ENCODE measurements around the gene OXCT2. TPM values are rescaled to one million over a fixed set of nuclear protein-coding genes. Genes with fewer than 3 reads are reported as not detected.
"Not testable (repeated sequence)": the region's sequence is repeated elsewhere in the genome, so short reads cannot be mapped to it uniquely, and the experiment has no call there.

Gene OXCT2
- total and polyA plus RNA-seq, 8 donors: 0.53 to 4.8 (median 1.5) TPM; not detected in 3

DNA sequence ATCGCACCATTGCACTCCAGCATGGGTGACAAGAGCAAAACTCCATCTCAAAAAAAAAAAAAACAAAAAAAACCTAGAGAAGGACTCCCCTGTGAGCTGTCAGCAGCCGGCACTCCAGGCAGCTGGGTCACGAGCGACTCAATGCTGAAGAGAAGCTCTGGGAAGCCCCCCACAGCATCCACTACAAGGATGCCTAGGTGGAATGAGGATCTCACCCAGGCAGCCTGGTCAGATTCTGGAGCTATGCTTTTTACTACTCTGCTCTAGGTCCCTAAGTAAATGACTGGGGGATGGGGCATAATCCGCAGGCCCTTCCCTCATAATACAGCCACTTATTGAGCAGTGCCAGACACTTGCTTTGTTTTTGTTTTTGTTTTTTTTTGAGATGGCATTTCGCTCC is 11.0 kb upstream of the OXCT2 start:
- TF ChIP-seq POLR2AphosphoS5 (IDR thresholded peaks at IDR 0.05) (no peak), EP300 (IDR thresholded peaks at IDR 0.05) (no peak), POLR2A (IDR thresholded peaks at IDR 0.05) (no peak)
- TF ChIP-seq, protein P1, sequence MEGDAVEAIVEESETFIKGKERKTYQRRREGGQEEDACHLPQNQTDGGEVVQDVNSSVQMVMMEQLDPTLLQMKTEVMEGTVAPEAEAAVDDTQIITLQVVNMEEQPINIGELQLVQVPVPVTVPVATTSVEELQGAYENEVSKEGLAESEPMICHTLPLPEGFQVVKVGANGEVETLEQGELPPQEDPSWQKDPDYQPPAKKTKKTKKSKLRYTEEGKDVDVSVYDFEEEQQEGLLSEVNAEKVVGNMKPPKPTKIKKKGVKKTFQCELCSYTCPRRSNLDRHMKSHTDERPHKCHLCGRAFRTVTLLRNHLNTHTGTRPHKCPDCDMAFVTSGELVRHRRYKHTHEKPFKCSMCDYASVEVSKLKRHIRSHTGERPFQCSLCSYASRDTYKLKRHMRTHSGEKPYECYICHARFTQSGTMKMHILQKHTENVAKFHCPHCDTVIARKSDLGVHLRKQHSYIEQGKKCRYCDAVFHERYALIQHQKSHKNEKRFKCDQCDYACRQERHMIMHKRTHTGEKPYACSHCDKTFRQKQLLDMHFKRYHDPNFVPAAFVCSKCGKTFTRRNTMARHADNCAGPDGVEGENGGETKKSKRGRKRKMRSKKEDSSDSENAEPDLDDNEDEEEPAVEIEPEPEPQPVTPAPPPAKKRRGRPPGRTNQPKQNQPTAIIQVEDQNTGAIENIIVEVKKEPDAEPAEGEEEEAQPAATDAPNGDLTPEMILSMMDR (IDR thresholded peaks at IDR 0.05): no peak
- Histone ChIP-seq H3K4me3 (no peak overlapping the region), H3K27ac (no peak overlapping the region), H3K27me3 (peaks cover 0 to 5% (median 4%) of the 10 kb centered on the region in 3 donors), H3K36me3 (no peaks in the 10 kb centered on the region), H3K4me1 (no peaks in the 10 kb centered on the region), H3K9me3 (no peaks in the 10 kb centered on the region)
- intact Hi-C loops (cut with DNase I; ENCODE audit: low total_unique reads): no loop called here
- WGBS, 5 donors: 88 to 93% (median 91%) methylated on average over 6 of the region's 6 CpGs
- no peak for DNase-seq

DNA sequence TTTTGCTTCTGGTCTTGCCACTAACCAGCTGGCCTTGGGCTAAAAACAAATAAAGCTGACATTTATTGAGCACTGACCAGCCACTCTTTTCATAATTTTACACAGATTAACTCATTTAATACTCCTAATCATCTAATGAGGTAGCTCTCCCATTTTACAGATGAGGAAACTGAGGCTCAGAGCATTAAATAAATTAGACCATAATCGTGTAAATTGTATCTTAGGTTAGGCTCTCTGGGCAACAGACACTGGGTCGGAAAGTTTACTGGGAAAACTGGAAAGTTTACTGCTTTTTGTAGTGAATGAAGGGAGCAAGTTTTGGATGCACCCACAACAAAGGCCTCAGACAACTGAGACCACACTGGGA is 10.2 kb upstream of the OXCT2 start:
- 86 to 93% (median 89%) methylated on average over 2 of the region's 2 CpGs for WGBS, 5 donors
- H3K27ac ChIP-seq: no peak overlapping the region
- H3K4me1 ChIP-seq: no peaks in the 10 kb centered on the region

DNA sequence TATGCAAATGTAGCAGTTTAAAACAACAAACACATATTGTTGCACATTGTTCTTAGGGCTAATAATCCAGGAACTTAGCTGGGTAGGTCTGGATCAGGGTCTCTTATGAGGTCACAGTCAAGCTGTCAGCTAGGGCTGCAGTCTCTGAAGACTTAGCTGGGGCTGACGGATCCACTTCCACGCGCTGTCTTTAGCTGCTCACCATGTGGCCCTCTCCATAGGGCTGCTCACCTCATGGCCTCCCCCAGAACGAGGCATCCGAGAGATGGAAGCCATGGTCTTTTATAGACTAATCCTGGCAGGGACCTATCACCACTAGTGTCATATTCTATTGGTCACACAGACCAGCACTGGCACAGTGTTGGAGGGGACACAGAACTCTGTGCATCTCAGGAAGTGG is 8.7 kb upstream of the OXCT2 start:
- 88 to 93% (median 90%) methylated on average over 5 of the region's 5 CpGs for WGBS, 5 donors
- Histone ChIP-seq H3K9me3 (no peaks in the 10 kb centered on the region), H3K27me3 (no peaks in the 10 kb centered on the region), H3K4me3 (no peak overlapping the region), H3K36me3 (no peaks in the 10 kb centered on the region), H3K4me1 (no peaks in the 10 kb centered on the region), H3K27ac (no peak overlapping the region)
- DNase-seq: no peak
- intact Hi-C loops (cut with DNase I; ENCODE audit: low total_unique reads): no loop called here
- no peak for TF ChIP-seq POLR2AphosphoS5 (IDR thresholded peaks at IDR 0.05)
- TF ChIP-seq, protein P1 (IDR thresholded peaks at IDR 0.05): no peak
- no peak for TF ChIP-seq POLR2A (IDR thresholded peaks at IDR 0.05)
- TF ChIP-seq EP300 (IDR thresholded peaks at IDR 0.05): no peak

More for the DNA sequence above, 10.2 kb upstream of the OXCT2 start:
- TF ChIP-seq POLR2A (IDR thresholded peaks at IDR 0.05) (no peak), POLR2AphosphoS5 (IDR thresholded peaks at IDR 0.05) (no peak), EP300 (IDR thresholded peaks at IDR 0.05) (no peak)
- TF ChIP-seq, protein P1 (IDR thresholded peaks at IDR 0.05): no peak
- no peaks in the 10 kb centered on the region for H3K36me3 ChIP-seq
- intact Hi-C loops (cut with DNase I; ENCODE audit: low total_unique reads): no loop called here
- no peaks in the 10 kb centered on the region for H3K27me3 ChIP-seq
- no peak overlapping the region for H3K4me3 ChIP-seq
- DNase-seq: no peak
- no peaks in the 10 kb centered on the region for H3K9me3 ChIP-seq

DNA sequence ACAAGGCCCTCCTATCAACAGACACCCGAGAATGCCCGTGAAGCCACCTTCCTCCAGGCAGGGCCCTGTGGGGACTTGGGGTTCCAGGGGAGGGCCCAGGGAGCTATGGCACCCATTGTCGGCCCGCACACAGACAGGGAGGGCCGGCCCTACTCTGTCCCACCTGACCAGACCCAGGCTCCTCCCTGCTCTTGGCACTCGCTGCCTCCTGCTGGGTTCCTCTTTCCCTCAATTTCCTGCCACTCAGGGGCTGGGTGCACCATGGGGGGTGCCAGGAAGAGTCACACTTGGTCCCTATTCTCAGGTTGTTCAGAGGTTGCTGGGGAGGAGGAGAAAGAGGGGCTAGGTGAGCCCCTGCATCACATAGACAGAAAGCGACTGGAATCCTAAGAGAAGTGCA is 8.0 kb upstream of the OXCT2 start:
- TF ChIP-seq EP300 (IDR thresholded peaks at IDR 0.05) (no peak), POLR2A (IDR thresholded peaks at IDR 0.05) (no peak), POLR2AphosphoS5 (IDR thresholded peaks at IDR 0.05) (no peak)
- TF ChIP-seq, protein P1 (IDR thresholded peaks at IDR 0.05): no peak
- Histone ChIP-seq H3K27me3 (no peaks in the 10 kb centered on the region), H3K9me3 (no peaks in the 10 kb centered on the region), H3K36me3 (no peaks in the 10 kb centered on the region), H3K27ac (no peak overlapping the region), H3K4me1 (no peaks in the 10 kb centered on the region), H3K4me3 (no peak overlapping the region)
- intact Hi-C loops (cut with DNase I; ENCODE audit: low total_unique reads): no loop called here
- WGBS, 5 donors: 75 to 95% (median 85%) methylated on average over 5 to 7 of the region's 7 CpGs
- no peak for DNase-seq

DNA sequence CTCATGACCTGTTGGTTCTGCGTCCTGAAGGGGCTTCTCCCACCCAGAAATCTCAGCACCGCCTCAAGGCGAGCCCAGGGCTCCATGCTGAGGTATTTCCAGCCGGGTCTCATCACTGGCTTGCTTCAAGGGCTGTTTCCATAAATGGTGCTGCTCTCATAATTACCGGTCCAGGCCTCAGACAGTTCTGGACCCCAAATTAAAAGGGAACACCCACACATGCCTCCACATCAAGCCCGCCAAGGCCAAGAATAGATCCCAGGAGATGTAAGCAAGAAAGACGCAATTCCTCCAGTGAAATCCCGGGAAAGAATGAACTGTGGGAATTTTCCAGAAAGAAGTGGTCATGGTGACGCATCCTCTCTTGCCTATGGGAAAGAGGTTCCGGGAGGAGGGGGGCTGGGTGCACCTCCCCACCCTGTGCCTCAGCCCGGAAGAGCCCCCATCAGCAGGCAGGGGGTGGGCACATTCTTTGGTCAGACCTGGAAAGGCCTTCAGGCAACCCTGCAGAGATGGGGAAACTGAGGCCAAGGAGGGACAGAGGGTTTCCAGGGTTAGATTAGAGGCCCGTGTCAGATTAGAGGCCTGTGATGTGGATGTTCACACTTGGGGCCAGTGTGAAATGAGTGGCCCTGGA is 7.4 kb upstream of the OXCT2 start:
- H3K36me3 ChIP-seq; H3K4me1 ChIP-seq; intact Hi-C loops (cut with DNase I; ENCODE audit: low total_unique reads); H3K4me3 ChIP-seq; H3K27ac ChIP-seq; H3K9me3 ChIP-seq; H3K27me3 ChIP-seq; DNase-seq: not testable (repeated sequence)
- WGBS, 5 donors: 88 to 92% (median 91%) methylated on average over 9 to 12 of the region's 12 CpGs

GRCh38 chr1:39777896-39778295 is 6.7 kb upstream of the OXCT2 start:
- H3K4me1 ChIP-seq; H3K4me3 ChIP-seq; DNase-seq; intact Hi-C loops (cut with DNase I; ENCODE audit: low total_unique reads); H3K27ac ChIP-seq; H3K9me3 ChIP-seq; H3K27me3 ChIP-seq; H3K36me3 ChIP-seq: not testable (repeated sequence)
- 90 to 98% (median 96%) methylated on average over 12 to 15 of the region's 17 CpGs for WGBS, 5 donors
